Keratinocyte (primary cell): Measurements from ENCODE around the gene CLRN1. TPM values are rescaled to one million over a fixed set of nuclear protein-coding genes. Genes with fewer than 3 reads are reported as not detected.

ENCODE experiments used
- DNase-seq: peaks from one replicate; pipeline ENCODE4 v3.0.0-alpha.2; 2011; ENCODE audit warnings: low read depth, missing footprints, low spot score
- FAIRE-seq: peaks from 2 replicates; lab custom pipeline; 2011; peaks lifted over from hg19 to GRCh38; lab: Jason Lieb, UNC
- H2AFZ ChIP-seq: 2 replicates; pipeline ENCODE4 v1.6.0; 2012; ENCODE audit warnings: low read length, control low read depth, inconsistent platforms; ENCODE audit not compliant: control insufficient read depth
- H3K27ac ChIP-seq: 2 replicates; pipeline ENCODE4 v1.5.1; 2011; ENCODE audit warnings: low read length; ENCODE audit not compliant: control insufficient read depth, insufficient read depth
- H3K27me3 ChIP-seq: 3 replicates; pipeline ENCODE4 v1.6.0; 2011; ENCODE audit warnings: low read length; ENCODE audit not compliant: control insufficient read depth, insufficient read depth; ENCODE audit errors: extremely low read depth
- H3K36me3 ChIP-seq, 2 experiments: 2 replicates in 1 of 2; 3 replicates in 1 of 2; pipeline ENCODE4 v1.5.1; 2011; ENCODE audit warnings: low read length in 2 of 2, mild to moderate bottlenecking in 1 of 2; ENCODE audit not compliant: control insufficient read depth in 2 of 2, insufficient read depth in 2 of 2; ENCODE audit errors: extremely low read depth in 1 of 2
- H3K4me1 ChIP-seq: 3 replicates; pipeline ENCODE4 v1.5.1; 2011; ENCODE audit warnings: low read length; ENCODE audit not compliant: control insufficient read depth, insufficient read depth; ENCODE audit errors: extremely low read depth
- H3K4me2 ChIP-seq: 3 replicates; pipeline ENCODE4 v1.6.0; 2011; ENCODE audit warnings: low read depth, low read length; ENCODE audit not compliant: control insufficient read depth, insufficient read depth; ENCODE audit errors: extremely low read depth
- H3K4me3 ChIP-seq, 3 experiments: fragments of 200-600 bp in 1 of 3; sonication (generic) in 1 of 3; 2 replicates in 2 of 3; 3 replicates in 1 of 3; pipeline ENCODE4 v1.5.1; 2011 to 2016; ENCODE audit warnings: low read length in 3 of 3, mild to moderate bottlenecking in 3 of 3, control low read depth in 2 of 3, inconsistent platforms in 1 of 3, low read depth in 1 of 3, mixed read lengths in 1 of 3, mixed run types in 1 of 3, moderate library complexity in 1 of 3; ENCODE audit not compliant: control insufficient read depth in 2 of 3, insufficient read depth in 2 of 3; ENCODE audit errors: extremely low read depth in 1 of 3
- H3K79me2 ChIP-seq: 2 replicates; pipeline ENCODE4 v1.6.0; 2012; ENCODE audit warnings: low read length; ENCODE audit not compliant: control insufficient read depth, insufficient read depth
- H3K9ac ChIP-seq: 3 replicates; pipeline ENCODE4 v1.6.0; 2011; ENCODE audit warnings: low read length; ENCODE audit not compliant: control insufficient read depth, insufficient read depth; ENCODE audit errors: extremely low read depth
- H3K9me1 ChIP-seq: 3 replicates; pipeline ENCODE4 v1.6.0; 2011; ENCODE audit warnings: low read length; ENCODE audit not compliant: control insufficient read depth, insufficient read depth; ENCODE audit errors: extremely low read depth
- H3K9me3 ChIP-seq: 2 replicates; pipeline ENCODE4 v1.5.1; 2012; ENCODE audit warnings: low read depth, low read length; ENCODE audit not compliant: control insufficient read depth
- H4K20me1 ChIP-seq: 3 replicates; pipeline ENCODE4 v1.6.0; 2011; ENCODE audit warnings: low read length; ENCODE audit not compliant: control insufficient read depth, insufficient read depth; ENCODE audit errors: extremely low read depth
- CTCF ChIP-seq, 3 experiments: IDR thresholded peaks in 1 of 3; conservative IDR thresholded peaks in 1 of 3; optimal IDR thresholded peaks in 1 of 3; 2 replicates in 2 of 3; 3 replicates in 1 of 3; pipeline versions ENCODE3 to v1.5.1; 2011; ENCODE audit warnings: low read length in 3 of 3, mild to moderate bottlenecking in 3 of 3, moderate library complexity in 2 of 3, control low read depth in 1 of 3, inconsistent platforms in 1 of 3; ENCODE audit not compliant: insufficient read depth in 2 of 3; ENCODE audit errors: extremely low read depth in 1 of 3
- EZH2 ChIP-seq: IDR thresholded peaks from one replicate; pipeline ENCODE4 v1.6.1; 2012; ENCODE audit warnings: inconsistent platforms, mild to moderate bottlenecking, low read length, moderate library complexity
- dilution Hi-C: fragments of 300-500 bp; cut with MboI; formaldehyde crosslinking; loops from one replicate; pipeline ENCODE4 v1.7.0; 2020; ENCODE audit warnings: low sequenced_read_pairs; ENCODE audit not compliant: extremely low pct_ligation_motif_present
- polyA plus RNA-seq, 5 experiments: library from polyadenylated mRNA; depleted of rRNA in 3 of 5; stranded (reverse) in 3 of 5; stranded (forward) in 1 of 5; unstranded in 1 of 5; fragments of >200 nt; gene quantifications; 1 replicate in 1 of 5; 2 replicates in 3 of 5; 3 replicates in 1 of 5; pipeline versions ENCODE4 v1.2.1 to v1.2.3, GENCODE V29; 2011 to 2012; ENCODE audit warnings: missing spikeins in 2 of 5, low read depth in 1 of 5, low replicate concordance in 1 of 5

Gene CLRN1
- polyA plus RNA-seq, 1 donor (not counting 4 experiments of a cell fraction or from before 2014, with no cell fraction given): not detected

DNA sequence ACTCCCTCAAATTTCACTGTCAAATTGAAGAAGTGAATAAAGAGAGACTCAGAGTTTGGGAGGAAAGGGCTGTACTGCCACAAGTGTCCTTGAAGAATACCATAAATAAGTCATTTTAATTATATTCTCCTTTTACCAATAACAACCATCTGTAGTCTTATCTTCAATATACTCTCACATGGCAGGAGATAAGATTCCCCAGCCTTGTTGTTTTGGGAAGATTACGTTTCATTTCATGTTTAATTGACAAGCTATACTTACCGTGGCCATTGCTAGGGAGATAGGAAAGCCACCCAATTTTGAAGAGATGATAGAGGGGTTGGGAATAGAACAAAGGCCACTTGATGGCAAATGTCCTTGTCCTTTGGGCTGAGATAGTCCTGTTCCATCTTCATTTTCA is 69.5 kb downstream of the CLRN1 start:
- FAIRE-seq: no peak
- dilution Hi-C loops: no loop called here
- no peak overlapping the region for H2AFZ ChIP-seq

DNA sequence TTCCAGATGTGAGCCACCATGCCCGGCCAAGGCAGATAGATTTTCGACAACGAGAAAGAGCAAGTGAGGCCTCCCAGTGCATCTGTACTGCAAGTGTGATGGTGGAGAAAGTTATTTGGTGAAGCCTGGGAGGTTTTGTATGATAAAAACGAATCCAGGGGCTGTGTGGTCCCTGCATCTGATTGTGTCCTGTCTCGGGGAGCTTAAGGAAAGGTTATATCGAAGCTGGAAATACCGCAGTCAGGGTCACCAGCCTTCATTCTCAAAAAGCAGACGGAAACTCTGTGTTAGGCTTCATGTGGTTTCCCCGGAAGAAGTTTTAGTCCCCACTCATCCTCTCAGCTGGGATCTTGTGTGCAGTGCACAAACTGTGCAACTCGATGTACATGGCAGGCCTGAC is 70.7 kb downstream of the CLRN1 start:
- no peaks in the 10 kb centered on the region for H3K9me1 ChIP-seq
- H3K27ac ChIP-seq: no peak overlapping the region
- no peak overlapping the region for H3K4me2 ChIP-seq
- H3K9me3 ChIP-seq: no peaks in the 10 kb centered on the region
- dilution Hi-C loops: no loop called here
- DNase-seq (no peak), FAIRE-seq (no peak)
- H2AFZ ChIP-seq: no peak overlapping the region
- H3K79me2 ChIP-seq: no peaks in the 10 kb centered on the region
- TF ChIP-seq EZH2 (no peak), CTCF (optimal IDR thresholded peaks at IDR 0.05 in 1 of 3, IDR thresholded peaks at IDR 0.05 in 1 of 3, conservative IDR thresholded peaks at IDR 0.05 in 1 of 3; ENCODE audit: extremely low read depth in 1 of 3, insufficient read depth in 2 of 3, low read length in 3 of 3) (no peak)
- H3K4me1 ChIP-seq: no peaks in the 10 kb centered on the region
- H4K20me1 ChIP-seq: no peaks in the 10 kb centered on the region
- no peak overlapping the region for H3K9ac ChIP-seq
- peaks cover 22% of the 10 kb centered on the region for H3K27me3 ChIP-seq
- no peak overlapping the region for H3K4me3 ChIP-seq
- H3K36me3 ChIP-seq: no peaks in the 10 kb centered on the region

More for the DNA sequence above, 69.5 kb downstream of the CLRN1 start:
- Histone ChIP-seq H3K36me3 (no peaks in the 10 kb centered on the region), H3K9me1 (no peaks in the 10 kb centered on the region), H3K4me2 (no peak overlapping the region), H3K4me3 (no peak overlapping the region), H3K9ac (no peak overlapping the region), H3K27ac (no peak overlapping the region), H3K27me3 (peaks cover 24% of the 10 kb centered on the region), H4K20me1 (no peaks in the 10 kb centered on the region), H3K9me3 (no peaks in the 10 kb centered on the region), H3K4me1 (no peaks in the 10 kb centered on the region), H3K79me2 (no peaks in the 10 kb centered on the region)
- TF ChIP-seq EZH2 (no peak), CTCF (optimal IDR thresholded peaks at IDR 0.05 in 1 of 3, IDR thresholded peaks at IDR 0.05 in 1 of 3, conservative IDR thresholded peaks at IDR 0.05 in 1 of 3; ENCODE audit: extremely low read depth in 1 of 3, insufficient read depth in 2 of 3, low read length in 3 of 3) (no peak)
- no peak for DNase-seq
